Astrocyte (in vitro differentiated cells and primary cell): ENCODE results near the gene KCNG2. TPM values are rescaled to one million over a fixed set of nuclear protein-coding genes. Genes with fewer than 3 reads are reported as not detected.

ENCODE experiments used
- DNase-seq: peaks from one replicate; pipeline ENCODE4 v3.0.0-alpha.2; 2010; ENCODE audit warnings: low read depth
- FAIRE-seq: peaks from 2 replicates; lab custom pipeline; 2011; peaks lifted over from hg19 to GRCh38; lab: Jason Lieb, UNC
- H2AFZ ChIP-seq: 2 replicates; pipeline ENCODE4 v1.6.0; 2012; ENCODE audit warnings: low read depth, low read length, inconsistent platforms
- H3K27ac ChIP-seq: 2 replicates; pipeline ENCODE4 v1.5.1; 2011; ENCODE audit warnings: low read depth, low read length, inconsistent platforms
- H3K27me3 ChIP-seq: 2 replicates; pipeline ENCODE4 v1.6.0; 2011; ENCODE audit warnings: low read length, inconsistent platforms; ENCODE audit not compliant: insufficient read depth
- H3K36me3 ChIP-seq: 2 replicates; pipeline ENCODE4 v1.5.1; 2011; ENCODE audit warnings: low read length, inconsistent platforms; ENCODE audit not compliant: insufficient read depth
- H3K4me1 ChIP-seq: 2 replicates; pipeline ENCODE4 v1.5.1; 2011; ENCODE audit warnings: low read length, inconsistent platforms; ENCODE audit not compliant: insufficient read depth
- H3K4me2 ChIP-seq: 2 replicates; pipeline ENCODE4 v1.6.0; 2012; ENCODE audit warnings: low read length, inconsistent platforms
- H3K4me3 ChIP-seq: 2 replicates; pipeline ENCODE4 v1.5.1; 2011; ENCODE audit warnings: low read depth, mild to moderate bottlenecking, low read length, inconsistent platforms; ENCODE audit not compliant: insufficient read depth
- H3K79me2 ChIP-seq: 2 replicates; pipeline ENCODE4 v1.6.0; 2012; ENCODE audit warnings: mild to moderate bottlenecking, low read length, inconsistent platforms; ENCODE audit not compliant: insufficient read depth
- H3K9ac ChIP-seq: 2 replicates; pipeline ENCODE4 v1.6.0; 2012; ENCODE audit warnings: mild to moderate bottlenecking, low read length, inconsistent platforms
- H3K9me3 ChIP-seq: 2 replicates; pipeline ENCODE4 v1.5.1; 2012; ENCODE audit warnings: low read depth, mild to moderate bottlenecking, low read length, inconsistent platforms; ENCODE audit not compliant: insufficient read depth
- H4K20me1 ChIP-seq: 2 replicates; pipeline ENCODE4 v1.6.0; 2012; ENCODE audit warnings: low read length, inconsistent platforms; ENCODE audit not compliant: insufficient read depth
- H3K27ac Mint-ChIP-seq: one replicate; pipeline ENCODE4 v1.8.0; 2021; ENCODE audit warnings: mild to moderate bottlenecking, mixed read lengths; ENCODE audit not compliant: unreplicated experiment
- H3K27me3 Mint-ChIP-seq: one replicate; pipeline ENCODE4 v1.8.0; 2021; ENCODE audit warnings: low read depth, mixed read lengths; ENCODE audit not compliant: unreplicated experiment
- H3K36me3 Mint-ChIP-seq: one replicate; pipeline ENCODE4 v1.8.0; 2021; ENCODE audit warnings: low read depth, mixed read lengths; ENCODE audit not compliant: unreplicated experiment
- H3K4me1 Mint-ChIP-seq: one replicate; pipeline ENCODE4 v1.8.0; 2021; ENCODE audit warnings: low read depth, mixed read lengths; ENCODE audit not compliant: unreplicated experiment
- H3K4me3 Mint-ChIP-seq: one replicate; pipeline ENCODE4 v1.8.0; 2021; ENCODE audit warnings: mild to moderate bottlenecking, moderate library complexity, mixed read lengths; ENCODE audit not compliant: unreplicated experiment
- H3K9me3 Mint-ChIP-seq: one replicate; pipeline ENCODE4 v1.8.0; 2021; ENCODE audit warnings: mild to moderate bottlenecking, mixed read lengths; ENCODE audit not compliant: unreplicated experiment
- EZH2 ChIP-seq: IDR thresholded peaks from 2 replicates; pipeline ENCODE4 v1.6.1; 2012; ENCODE audit warnings: mild to moderate bottlenecking, low read length, inconsistent platforms; ENCODE audit not compliant: insufficient read depth
- total RNA-seq: library from RNA; stranded (reverse); gene quantifications from 2 replicates; pipeline ENCODE4 v1.2.1, GENCODE V29; 2021
- TF ChIP-seq, protein P1 (sequence below): IDR thresholded peaks from 2 replicates; pipeline ENCODE4 v1.5.1; 2011; ENCODE audit warnings: low read depth, mild to moderate bottlenecking, inconsistent platforms, low read length, moderate library complexity; ENCODE audit not compliant: insufficient read depth

The KCNG2 gene
- total RNA-seq, 1 donor from 2014 or later, result 0.16 TPM

DNA sequence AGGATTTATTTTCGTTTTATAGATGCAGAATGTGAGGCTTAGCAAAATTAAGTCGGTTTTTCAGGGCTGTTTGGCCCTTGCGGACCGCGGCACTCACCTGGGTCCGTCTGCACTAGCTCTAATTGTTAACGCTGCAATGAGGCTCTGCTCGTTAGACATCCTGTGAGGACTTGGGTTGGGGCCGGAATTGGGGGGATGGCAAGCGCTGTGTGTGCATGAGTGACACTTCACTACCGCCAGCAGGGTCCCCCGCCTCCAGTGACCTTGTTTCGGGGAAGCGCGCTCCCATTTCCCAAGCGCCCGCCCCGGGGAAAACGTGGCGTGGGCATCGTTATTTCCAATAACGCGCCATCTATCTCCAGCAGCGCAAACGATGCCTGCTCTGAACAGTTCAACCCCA, 54.2 kb downstream of the KCNG2 start:
- H3K27me3 ChIP-seq, result peaks cover 6% of the 10 kb centered on the region
- no peak overlapping the region for H3K27ac Mint-ChIP-seq
- no peak overlapping the region for H2AFZ ChIP-seq
- no peaks in the 10 kb centered on the region for H3K4me1 ChIP-seq
- H4K20me1 ChIP-seq, result no peaks in the 10 kb centered on the region
- no peak overlapping the region for H3K27ac ChIP-seq
- H3K9me3 ChIP-seq, result no peaks in the 10 kb centered on the region
- H3K27me3 Mint-ChIP-seq, result peaks cover 13% of the 10 kb centered on the region
- DNase-seq (no peak), FAIRE-seq (no peak)
- H3K4me1 Mint-ChIP-seq, result peaks cover 3% of the 10 kb centered on the region
- H3K4me3 Mint-ChIP-seq, result no peak overlapping the region
- TF ChIP-seq EZH2, result no peak
- TF ChIP-seq, protein P1, sequence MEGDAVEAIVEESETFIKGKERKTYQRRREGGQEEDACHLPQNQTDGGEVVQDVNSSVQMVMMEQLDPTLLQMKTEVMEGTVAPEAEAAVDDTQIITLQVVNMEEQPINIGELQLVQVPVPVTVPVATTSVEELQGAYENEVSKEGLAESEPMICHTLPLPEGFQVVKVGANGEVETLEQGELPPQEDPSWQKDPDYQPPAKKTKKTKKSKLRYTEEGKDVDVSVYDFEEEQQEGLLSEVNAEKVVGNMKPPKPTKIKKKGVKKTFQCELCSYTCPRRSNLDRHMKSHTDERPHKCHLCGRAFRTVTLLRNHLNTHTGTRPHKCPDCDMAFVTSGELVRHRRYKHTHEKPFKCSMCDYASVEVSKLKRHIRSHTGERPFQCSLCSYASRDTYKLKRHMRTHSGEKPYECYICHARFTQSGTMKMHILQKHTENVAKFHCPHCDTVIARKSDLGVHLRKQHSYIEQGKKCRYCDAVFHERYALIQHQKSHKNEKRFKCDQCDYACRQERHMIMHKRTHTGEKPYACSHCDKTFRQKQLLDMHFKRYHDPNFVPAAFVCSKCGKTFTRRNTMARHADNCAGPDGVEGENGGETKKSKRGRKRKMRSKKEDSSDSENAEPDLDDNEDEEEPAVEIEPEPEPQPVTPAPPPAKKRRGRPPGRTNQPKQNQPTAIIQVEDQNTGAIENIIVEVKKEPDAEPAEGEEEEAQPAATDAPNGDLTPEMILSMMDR, result no peak
- no peak overlapping the region for H3K4me3 ChIP-seq
- H3K79me2 ChIP-seq, result no peaks in the 10 kb centered on the region
- no peak overlapping the region for H3K4me2 ChIP-seq
- no peak overlapping the region for H3K9ac ChIP-seq
- H3K9me3 Mint-ChIP-seq, result peaks cover 2% of the 10 kb centered on the region
- no peaks in the 10 kb centered on the region for H3K36me3 ChIP-seq
- peaks cover 3% of the 10 kb centered on the region for H3K36me3 Mint-ChIP-seq

DNA sequence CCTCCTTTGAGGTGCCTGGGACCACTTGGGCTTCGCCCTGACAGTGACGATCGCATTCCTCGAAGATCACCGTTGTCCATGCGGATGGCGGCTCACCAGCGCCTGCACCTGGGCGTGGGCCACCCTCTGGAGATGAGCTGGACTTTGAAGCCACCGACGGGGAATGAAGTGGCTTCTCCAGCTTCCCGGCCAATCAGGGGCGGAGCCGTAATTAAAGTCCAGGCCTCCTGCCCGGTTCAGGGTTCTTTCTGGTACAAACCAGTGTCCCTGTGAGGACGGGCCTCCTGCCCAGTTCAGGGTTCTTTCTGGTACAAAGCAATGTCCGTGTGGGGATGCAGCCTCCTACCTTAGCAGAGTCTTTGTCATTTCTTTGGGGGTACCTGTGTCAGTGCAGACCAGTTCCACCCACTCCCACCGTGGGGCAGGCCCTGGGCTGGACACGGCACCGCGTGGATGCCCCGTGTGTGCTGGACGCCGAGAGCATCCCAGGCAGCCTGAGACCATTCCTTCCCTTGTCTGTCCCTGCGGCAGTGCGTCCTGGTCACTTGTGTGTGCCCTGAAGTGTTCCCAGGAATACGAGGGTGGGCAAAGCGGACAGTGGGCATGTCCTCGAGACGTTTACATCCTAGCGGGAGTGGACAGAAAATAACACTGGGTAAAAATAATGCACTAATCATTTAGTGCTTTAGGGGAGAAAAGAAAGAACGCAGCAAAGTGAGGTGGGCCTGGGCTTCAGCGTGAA, 55.0 kb downstream of the KCNG2 start:
- Histone ChIP-seq H3K36me3 (no peaks in the 10 kb centered on the region), H3K27me3 (peaks cover 6% of the 10 kb centered on the region), H3K4me3 (no peak overlapping the region), H3K4me1 (peaks cover 2% of the 10 kb centered on the region), H3K27ac (no peak overlapping the region), H2AFZ (no peak overlapping the region), H3K4me2 (no peak overlapping the region), H3K9me3 (no peaks in the 10 kb centered on the region), H3K79me2 (no peaks in the 10 kb centered on the region), H3K9ac (no peak overlapping the region), H4K20me1 (no peaks in the 10 kb centered on the region)
- H3K9me3 Mint-ChIP-seq, result peaks cover 2% of the 10 kb centered on the region
- no peak overlapping the region for H3K27ac Mint-ChIP-seq
- no peak overlapping the region for H3K4me3 Mint-ChIP-seq
- FAIRE-seq (no peak), DNase-seq (no peak)
- H3K36me3 Mint-ChIP-seq, result peaks cover 3% of the 10 kb centered on the region
- peaks cover 3% of the 10 kb centered on the region for H3K4me1 Mint-ChIP-seq
- peaks cover 19% of the 10 kb centered on the region for H3K27me3 Mint-ChIP-seq
- TF ChIP-seq EZH2, result no peak
- TF ChIP-seq, protein P1, result no peak

DNA sequence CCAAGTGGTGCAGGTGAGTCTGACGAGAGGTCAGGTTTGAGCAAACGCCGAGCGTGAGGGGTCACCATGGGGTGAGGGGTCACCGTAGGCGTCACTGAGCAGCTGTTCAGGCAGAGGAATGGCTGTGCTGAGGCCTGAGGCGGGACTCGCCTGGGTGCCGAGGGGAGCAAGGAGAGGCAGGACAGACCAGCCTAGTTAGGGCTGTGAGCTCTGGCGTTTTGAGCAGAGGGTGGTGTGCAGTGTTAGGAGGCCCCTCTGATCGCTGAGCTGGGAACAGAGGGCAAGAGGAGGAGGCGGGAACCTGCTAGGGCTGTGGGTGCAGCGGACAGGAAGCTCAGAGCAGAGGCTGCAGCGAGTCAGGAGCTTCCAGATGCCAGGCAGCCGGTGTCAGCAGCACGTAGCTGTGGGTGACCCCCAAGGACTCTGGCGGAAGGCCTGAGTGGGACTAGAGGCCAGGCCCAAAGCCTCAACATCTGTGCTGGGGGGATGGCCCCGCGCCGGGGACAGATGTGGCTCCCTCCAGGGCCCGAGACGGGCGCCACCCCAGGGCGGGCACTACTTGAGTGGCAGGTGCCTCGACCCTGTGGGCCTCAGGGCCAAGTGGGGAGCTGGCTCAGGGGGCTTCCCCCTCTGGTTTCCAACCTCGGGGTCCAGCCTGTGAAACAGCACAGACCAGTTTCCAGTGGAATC, 55.7 kb downstream of the KCNG2 start:
- no peak for FAIRE-seq
- Mint-ChIP-seq H3K4me3 (no peak overlapping the region), H3K4me1 (peaks cover 3% of the 10 kb centered on the region)

More for the DNA sequence above, 55.7 kb downstream of the KCNG2 start:
- H3K36me3 Mint-ChIP-seq, result peaks cover 3% of the 10 kb centered on the region
- peaks cover 2% of the 10 kb centered on the region for H3K4me1 ChIP-seq
- H4K20me1 ChIP-seq, result no peaks in the 10 kb centered on the region
- no peaks in the 10 kb centered on the region for H3K36me3 ChIP-seq
- H3K79me2 ChIP-seq, result no peaks in the 10 kb centered on the region
- H3K9me3 Mint-ChIP-seq, result peaks cover 2% of the 10 kb centered on the region
- no peaks in the 10 kb centered on the region for H3K9me3 ChIP-seq
- TF ChIP-seq, protein P1, result no peak
- TF ChIP-seq EZH2, result no peak
- H3K27ac ChIP-seq, result no peak overlapping the region
- no peak overlapping the region for H3K4me2 ChIP-seq
- no peak overlapping the region for H2AFZ ChIP-seq
- H3K27me3 ChIP-seq, result peaks cover 6% of the 10 kb centered on the region
- no peak for DNase-seq
- peaks cover 20% of the 10 kb centered on the region for H3K27me3 Mint-ChIP-seq
- H3K9ac ChIP-seq, result no peak overlapping the region
- H3K27ac Mint-ChIP-seq, result no peak overlapping the region
- H3K4me3 ChIP-seq, result no peak overlapping the region
